ENCODE measurements around the gene CAMK4. TPM values are rescaled to one million over a fixed set of nuclear protein-coding genes. Genes with fewer than 3 reads are reported as not detected.

CAMK4 gene
- total RNA-seq, 1 experiment from 2014 or later = 20.7 TPM

- in situ Hi-C loops (cut with HindIII; ENCODE audit: low pct_unique_long_range_greater_than_20kb, low sequenced_read_pairs) = no loop called here
- DNase-seq (ENCODE audit: low read depth, low spot score) = no peak
These were observed 198.8 kb downstream of the CAMK4 start for GRCh38 chr5:111422747-111423720.

- in situ Hi-C loops (cut with HindIII; ENCODE audit: low pct_unique_long_range_greater_than_20kb, low sequenced_read_pairs) = no loop called here
- no peak for DNase-seq (ENCODE audit: low read depth, low spot score)
These were observed 201.0 kb downstream of the CAMK4 start for GRCh38 chr5:111425205-111425604.

- in situ Hi-C loops (cut with HindIII; ENCODE audit: low pct_unique_long_range_greater_than_20kb, low sequenced_read_pairs) = no loop called here
- DNase-seq (ENCODE audit: low read depth, low spot score) = no peak
These were observed 203.6 kb downstream of the CAMK4 start for GRCh38 chr5:111427762-111428161.

- DNase-seq (ENCODE audit: low read depth, low spot score) = no peak
- in situ Hi-C loops (cut with HindIII; ENCODE audit: low pct_unique_long_range_greater_than_20kb, low sequenced_read_pairs) = no loop called here
These were observed 208.8 kb downstream of the CAMK4 start for GRCh38 chr5:111432883-111433536.

GRCh38 chr5:111434800-111435199 is 210.6 kb downstream of the CAMK4 start:
- in situ Hi-C loops (cut with HindIII; ENCODE audit: low pct_unique_long_range_greater_than_20kb, low sequenced_read_pairs) = no loop called here
- DNase-seq (ENCODE audit: low read depth, low spot score) = no peak

- DNase-seq (ENCODE audit: low read depth, low spot score) = no peak
- in situ Hi-C loops (cut with HindIII; ENCODE audit: low pct_unique_long_range_greater_than_20kb, low sequenced_read_pairs) = no loop called here
These were observed 215.4 kb downstream of the CAMK4 start for GRCh38 chr5:111439473-111440075.

- in situ Hi-C loops (cut with HindIII; ENCODE audit: low pct_unique_long_range_greater_than_20kb, low sequenced_read_pairs) = no loop called here
- DNase-seq (ENCODE audit: low read depth, low spot score) = no peak
These were observed 222.9 kb downstream of the CAMK4 start for GRCh38 chr5:111447099-111447498.

GRCh38 chr5:111447822-111448221 is 223.6 kb downstream of the CAMK4 start:
- in situ Hi-C loops (cut with HindIII; ENCODE audit: low pct_unique_long_range_greater_than_20kb, low sequenced_read_pairs) = no loop called here
- DNase-seq (ENCODE audit: low read depth, low spot score) = no peak

- no peak for DNase-seq (ENCODE audit: low read depth, low spot score)
- in situ Hi-C loops (cut with HindIII; ENCODE audit: low pct_unique_long_range_greater_than_20kb, low sequenced_read_pairs) = no loop called here
These were observed 229.1 kb downstream of the CAMK4 start for GRCh38 chr5:111453295-111453694.

GRCh38 chr5:111453747-111454146 is 229.6 kb downstream of the CAMK4 start:
- DNase-seq (ENCODE audit: low read depth, low spot score) = peak; percentile 40
- in situ Hi-C loops (cut with HindIII; ENCODE audit: low pct_unique_long_range_greater_than_20kb, low sequenced_read_pairs) = no loop called here

- in situ Hi-C loops (cut with HindIII; ENCODE audit: low pct_unique_long_range_greater_than_20kb, low sequenced_read_pairs) = no loop called here
- DNase-seq (ENCODE audit: low read depth, low spot score) = peak; percentile 74
These were observed 230.0 kb downstream of the CAMK4 start for GRCh38 chr5:111454198-111454622.

- no peak for DNase-seq (ENCODE audit: low read depth, low spot score)
- in situ Hi-C loops (cut with HindIII; ENCODE audit: low pct_unique_long_range_greater_than_20kb, low sequenced_read_pairs) = no loop called here
These were observed 230.6 kb downstream of the CAMK4 start for GRCh38 chr5:111454776-111455175.

- DNase-seq (ENCODE audit: low read depth, low spot score) = peak; percentile 80
- in situ Hi-C loops (cut with HindIII; ENCODE audit: low pct_unique_long_range_greater_than_20kb, low sequenced_read_pairs) = no loop called here
These were observed 237.1 kb downstream of the CAMK4 start for GRCh38 chr5:111461255-111461671.

GRCh38 chr5:111461934-111462333 is 237.8 kb downstream of the CAMK4 start:
- in situ Hi-C loops (cut with HindIII; ENCODE audit: low pct_unique_long_range_greater_than_20kb, low sequenced_read_pairs) = no loop called here
- DNase-seq (ENCODE audit: low read depth, low spot score) = no peak

- DNase-seq (ENCODE audit: low read depth, low spot score) = no peak
- in situ Hi-C loops (cut with HindIII; ENCODE audit: low pct_unique_long_range_greater_than_20kb, low sequenced_read_pairs) = no loop called here
These were observed 239.1 kb downstream of the CAMK4 start for GRCh38 chr5:111463311-111463710.

GRCh38 chr5:111469293-111469896 is 245.2 kb downstream of the CAMK4 start:
- in situ Hi-C loops (cut with HindIII; ENCODE audit: low pct_unique_long_range_greater_than_20kb, low sequenced_read_pairs) = no loop called here

GRCh38 chr5:111469903-111470302 is 245.7 kb downstream of the CAMK4 start:
- in situ Hi-C loops (cut with HindIII; ENCODE audit: low pct_unique_long_range_greater_than_20kb, low sequenced_read_pairs) = no loop called here

More at GRCh38 chr5:111469293-111469896, 245.2 kb downstream of the CAMK4 start:
- DNase-seq (ENCODE audit: low read depth, low spot score) = peak; percentile 25

GRCh38 chr5:111472096-111472495 is 247.9 kb downstream of the CAMK4 start:
- in situ Hi-C loops (cut with HindIII; ENCODE audit: low pct_unique_long_range_greater_than_20kb, low sequenced_read_pairs) = no loop called here
- no peak for DNase-seq (ENCODE audit: low read depth, low spot score)

More at GRCh38 chr5:111469903-111470302, 245.7 kb downstream of the CAMK4 start:
- peak; percentile 56 for DNase-seq (ENCODE audit: low read depth, low spot score)
